ENCODE results near the gene SH3BP4.

DNA sequence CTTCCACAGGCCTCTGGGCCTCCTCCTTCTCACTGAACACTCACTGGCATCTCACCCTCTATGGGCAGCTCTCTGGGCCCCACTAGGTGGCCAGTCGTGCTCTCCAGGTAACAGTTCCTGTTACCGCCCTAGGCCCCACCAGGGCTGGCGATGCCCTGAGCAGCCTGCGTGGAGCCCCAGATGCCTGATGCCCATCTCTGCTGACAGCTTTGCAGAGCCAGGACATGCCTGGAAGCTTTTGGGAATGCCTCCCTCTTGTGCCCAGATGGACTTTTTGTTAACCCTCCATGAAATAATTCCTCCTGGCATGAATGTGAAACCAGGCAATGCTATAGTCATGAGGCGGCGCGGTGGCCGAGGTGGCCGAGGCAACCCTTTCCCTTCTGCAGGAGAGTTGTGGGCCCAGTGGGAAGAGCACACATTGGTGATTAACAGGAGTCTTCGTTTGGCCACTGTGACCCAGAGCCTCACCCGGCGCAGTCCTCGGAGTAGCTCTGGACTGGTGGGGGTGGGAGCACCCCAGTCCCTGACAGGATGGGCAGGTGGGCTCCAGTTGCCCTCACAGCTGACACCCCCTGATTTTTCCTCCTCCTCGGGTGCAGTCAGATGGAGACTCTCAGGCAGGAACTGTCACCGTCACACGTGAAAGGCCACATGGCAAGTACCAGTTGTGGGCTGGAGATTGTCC, 80.0 kb downstream of the SH3BP4 start:
- TF ChIP-seq POLR2AphosphoS5 (IDR thresholded peaks at IDR 0.05; ENCODE audit: low read depth, low read length): no peak
- no peak for TF ChIP-seq SMAD3 (CRISPR knock-in tag; IDR thresholded peaks at IDR 0.05)
- TF ChIP-seq RXRA (CRISPR knock-in tag; IDR thresholded peaks at IDR 0.05): no peak
- no peak for TF ChIP-seq ARID3A (IDR thresholded peaks at IDR 0.05; ENCODE audit: low read depth, low read length)
- TF ChIP-seq EZH2 (conservative IDR thresholded peaks at IDR 0.05; ENCODE audit: low read depth, low read length): no peak
- no peak for TF ChIP-seq U2AF2 (IDR thresholded peaks at IDR 0.05; ENCODE audit: low read depth, low read length)
- no peak for TF ChIP-seq HOXA3 (CRISPR knock-in tag; IDR thresholded peaks at IDR 0.05)
- no peak for TF ChIP-seq TAF1 (CRISPR knock-in tag; IDR thresholded peaks at IDR 0.05)
- no peak for TF ChIP-seq CTCF (CRISPR knock-in tag; IDR thresholded peaks at IDR 0.05)
- TF ChIP-seq, protein P1, sequence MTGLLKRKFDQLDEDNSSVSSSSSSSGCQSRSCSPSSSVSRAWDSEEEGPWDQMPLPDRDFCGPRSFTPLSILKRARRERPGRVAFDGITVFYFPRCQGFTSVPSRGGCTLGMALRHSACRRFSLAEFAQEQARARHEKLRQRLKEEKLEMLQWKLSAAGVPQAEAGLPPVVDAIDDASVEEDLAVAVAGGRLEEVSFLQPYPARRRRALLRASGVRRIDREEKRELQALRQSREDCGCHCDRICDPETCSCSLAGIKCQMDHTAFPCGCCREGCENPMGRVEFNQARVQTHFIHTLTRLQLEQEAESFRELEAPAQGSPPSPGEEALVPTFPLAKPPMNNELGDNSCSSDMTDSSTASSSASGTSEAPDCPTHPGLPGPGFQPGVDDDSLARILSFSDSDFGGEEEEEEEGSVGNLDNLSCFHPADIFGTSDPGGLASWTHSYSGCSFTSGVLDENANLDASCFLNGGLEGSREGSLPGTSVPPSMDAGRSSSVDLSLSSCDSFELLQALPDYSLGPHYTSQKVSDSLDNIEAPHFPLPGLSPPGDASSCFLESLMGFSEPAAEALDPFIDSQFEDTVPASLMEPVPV (CRISPR knock-in tag; IDR thresholded peaks at IDR 0.05): no peak
- TF ChIP-seq ZNF143 (CRISPR knock-in tag; IDR thresholded peaks at IDR 0.05): no peak
- TF ChIP-seq SIX4 (CRISPR knock-in tag; IDR thresholded peaks at IDR 0.05): no peak
- no peak for TF ChIP-seq NBN (conservative IDR thresholded peaks at IDR 0.05)
- TF ChIP-seq, protein P2, sequence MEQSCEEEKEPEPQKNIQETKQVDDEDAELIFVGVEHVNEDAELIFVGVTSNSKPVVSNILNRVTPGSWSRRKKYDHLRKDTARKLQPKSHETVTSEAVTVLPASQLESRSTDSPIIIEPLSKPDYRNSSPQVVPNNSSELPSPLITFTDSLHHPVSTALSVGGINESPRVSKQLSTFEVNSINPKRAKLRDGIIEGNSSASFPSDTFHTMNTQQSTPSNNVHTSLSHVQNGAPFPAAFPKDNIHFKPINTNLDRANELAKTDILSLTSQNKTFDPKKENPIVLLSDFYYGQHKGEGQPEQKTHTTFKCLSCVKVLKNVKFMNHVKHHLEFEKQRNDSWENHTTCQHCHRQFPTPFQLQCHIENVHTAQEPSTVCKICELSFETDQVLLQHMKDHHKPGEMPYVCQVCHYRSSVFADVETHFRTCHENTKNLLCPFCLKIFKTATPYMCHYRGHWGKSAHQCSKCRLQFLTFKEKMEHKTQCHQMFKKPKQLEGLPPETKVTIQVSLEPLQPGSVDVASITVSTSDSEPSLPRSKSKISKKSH (CRISPR knock-in tag; IDR thresholded peaks at IDR 0.05; ENCODE audit: borderline replicate concordance): no peak

Data from HepG2 (cell line).